Measurements from ENCODE around the gene KCNN1. TPM values are rescaled to one million over a fixed set of nuclear protein-coding genes. Genes with fewer than 3 reads are reported as not detected.

KCNN1 gene
- total RNA-seq (ENCODE audit: low replicate concordance) = not detected in 2 replicates

DNA sequence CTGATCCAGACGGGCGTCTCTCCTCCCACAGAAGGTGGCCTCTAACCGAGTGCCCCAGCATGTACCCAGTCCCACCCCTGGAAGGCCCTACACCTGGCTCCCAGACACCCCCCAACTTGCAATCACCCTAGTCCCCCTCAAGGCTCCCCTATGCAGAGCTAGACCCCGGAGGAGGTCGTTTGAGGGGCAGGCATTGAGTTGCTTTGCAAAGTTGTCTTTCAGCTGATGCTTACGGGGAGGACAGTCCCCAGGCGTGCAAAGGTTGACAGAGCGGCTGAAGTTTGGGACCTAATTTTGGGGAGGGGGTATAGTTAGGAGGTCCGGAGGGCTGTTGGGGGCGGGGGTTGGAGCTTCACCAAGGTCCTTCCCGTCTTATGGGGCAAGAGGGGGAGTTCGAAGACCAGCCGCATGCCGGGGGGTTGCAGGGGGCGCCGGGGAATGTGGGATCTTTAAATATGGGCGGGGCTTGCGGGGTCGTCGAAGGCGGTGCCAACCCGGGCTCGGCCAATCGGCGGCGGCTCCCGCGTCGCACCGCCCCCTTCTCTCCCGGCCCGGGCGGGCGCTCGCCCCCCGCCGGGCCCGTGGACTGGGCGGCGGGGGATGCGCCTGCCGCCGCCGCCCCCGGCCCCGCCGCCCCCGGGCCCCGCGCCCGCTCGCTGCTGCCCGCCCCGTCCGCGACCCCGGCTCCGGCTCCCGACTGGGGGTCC, at the start of gene KCNN1:
KCNN1 (plus strand) TSS at position 558 of the 707 bp plus-strand sequence. CDS start 6,782 bp downstream, outside the sequence.

DNA sequence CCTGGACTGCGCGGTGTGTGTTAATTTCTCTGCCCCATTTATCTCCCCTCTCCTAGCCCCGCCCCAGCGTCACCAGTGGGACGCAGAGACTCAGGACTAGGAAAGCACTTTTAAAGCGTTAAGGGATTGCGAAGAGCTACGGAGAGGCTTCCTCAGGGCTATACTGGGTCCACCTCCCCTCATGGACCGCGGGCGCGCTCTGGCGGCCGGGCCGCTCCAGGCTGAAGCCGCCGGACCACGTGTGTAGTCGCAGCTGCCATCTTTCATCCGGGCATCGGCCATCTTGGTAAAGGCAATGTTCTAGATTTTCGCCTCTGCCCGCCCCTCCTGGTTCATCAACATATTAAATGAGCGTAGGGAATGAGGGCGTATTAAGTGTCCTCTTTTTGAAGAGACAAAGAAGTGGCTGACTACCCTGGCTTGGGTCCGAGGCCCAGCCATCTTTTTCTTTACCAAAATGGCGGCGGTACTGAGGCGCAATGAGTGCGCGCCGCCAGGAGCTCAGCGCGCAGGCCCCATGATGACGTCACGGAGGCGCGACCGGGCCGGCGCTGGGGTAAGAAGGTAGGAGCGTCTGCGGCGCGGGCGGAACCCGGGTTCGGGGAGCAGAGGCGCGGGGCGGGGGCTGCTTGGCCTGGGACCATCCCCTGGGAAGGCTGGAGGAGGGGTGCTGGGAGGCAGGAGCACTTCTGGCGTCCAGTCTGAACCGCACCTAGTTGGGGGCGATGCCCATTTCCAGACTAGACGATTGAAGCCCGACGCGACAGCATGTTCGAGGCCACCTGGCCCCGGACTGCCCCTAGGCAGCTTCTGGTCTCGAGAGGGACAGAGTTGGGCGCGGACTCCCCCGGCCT, 34.2 kb upstream of the KCNN1 start, which contains the start of gene CCDC124:
CCDC124 (plus strand) TSS at position 531 of the 854 bp plus-strand sequence. CDS start 3,406 bp downstream, outside the sequence.

DNA sequence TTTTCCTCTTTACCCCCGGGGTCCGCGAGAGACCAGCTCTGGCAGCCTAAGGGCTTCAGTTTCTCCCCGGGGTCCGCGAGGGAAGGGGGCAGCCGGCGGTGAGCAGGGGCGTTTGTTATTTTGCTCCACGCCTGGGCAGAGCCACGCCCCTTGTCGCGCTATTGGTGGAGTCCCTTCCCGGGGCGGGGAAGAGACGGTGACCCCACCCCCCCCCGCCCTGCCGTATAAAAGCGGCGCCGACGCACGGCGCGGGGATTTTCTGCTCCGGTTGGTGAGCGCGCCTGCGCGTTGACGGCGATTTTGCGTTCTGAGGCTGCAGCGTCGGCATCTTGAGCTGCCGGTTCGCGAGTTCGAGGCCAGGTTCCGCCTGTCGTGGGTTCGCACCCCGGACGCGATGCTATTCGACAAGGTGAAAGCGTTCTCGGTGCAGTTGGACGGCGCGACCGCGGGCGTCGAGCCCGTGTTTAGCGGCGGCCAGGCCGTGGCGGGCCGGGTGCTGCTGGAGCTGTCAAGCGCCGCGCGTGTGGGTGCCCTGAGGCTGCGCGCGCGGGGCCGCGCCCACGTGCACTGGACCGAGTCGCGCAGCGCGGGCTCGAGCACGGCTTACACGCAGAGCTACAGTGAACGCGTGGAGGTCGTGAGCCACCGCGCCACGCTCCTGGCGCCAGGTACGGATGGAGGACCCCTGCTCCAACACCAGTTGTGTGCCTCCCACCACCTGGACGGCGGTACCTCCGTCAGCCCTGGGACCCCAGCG, 41.2 kb downstream of the KCNN1 start, which contains the start of gene ARRDC2:
ARRDC2 (plus strand) TSS at position 254 of the 757 bp plus-strand sequence; CDS start at position 395, 141 bp downstream.

Other genes starting within 250 kb of the KCNN1 start
- gene MAP1S, start 247.6 kb upstream of the KCNN1 start, total RNA-seq (ENCODE audit: low replicate concordance) = 17.3 and 17.5 TPM in 2 replicates
- gene FCHO1, start 215.6 kb upstream of the KCNN1 start, total RNA-seq (ENCODE audit: low replicate concordance) = 0.12 and 0.15 TPM in 2 replicates
- gene B3GNT3, start 172.0 kb upstream of the KCNN1 start, total RNA-seq (ENCODE audit: low replicate concordance) = not detected in 2 replicates
- not detected in 2 replicates for gene INSL3, start 145.6 kb upstream of the KCNN1 start, total RNA-seq (ENCODE audit: low replicate concordance)
- 1.3 and 1.9 TPM in 2 replicates for gene JAK3, start 119.1 kb upstream of the KCNN1 start, total RNA-seq (ENCODE audit: low replicate concordance)
- 662 and 1,392 TPM in 2 replicates for gene RPL18A, start 107.2 kb upstream of the KCNN1 start, total RNA-seq (ENCODE audit: low replicate concordance)
- not detected in 2 replicates for gene SLC5A5, start 95.2 kb upstream of the KCNN1 start, total RNA-seq (ENCODE audit: low replicate concordance)
- gene CCDC124, start 34.1 kb upstream of the KCNN1 start, total RNA-seq (ENCODE audit: low replicate concordance) = 42.5 and 59.5 TPM in 2 replicates
- 4.2 and 5.9 TPM in 2 replicates for gene ARRDC2, start 41.1 kb downstream of the KCNN1 start, total RNA-seq (ENCODE audit: low replicate concordance)
- 0.35 TPM in 1 of 2 replicates, not detected in the other for gene IL12RB1, start 119.8 kb downstream of the KCNN1 start, total RNA-seq (ENCODE audit: low replicate concordance)
- gene MAST3, start 130.7 kb downstream of the KCNN1 start, total RNA-seq (ENCODE audit: low replicate concordance) = 1.7 and 3.2 TPM in 2 replicates
- gene PIK3R2, start 186.1 kb downstream of the KCNN1 start, total RNA-seq (ENCODE audit: low replicate concordance) = 6.9 and 8.5 TPM in 2 replicates
- gene IFI30, start 206.7 kb downstream of the KCNN1 start, total RNA-seq (ENCODE audit: low replicate concordance) = 6.1 and 16.7 TPM in 2 replicates
- 3.3 and 11.6 TPM in 2 replicates for gene MPV17L2, start 226.1 kb downstream of the KCNN1 start, total RNA-seq (ENCODE audit: low replicate concordance)
- gene RAB3A, start 236.9 kb downstream of the KCNN1 start, total RNA-seq (ENCODE audit: low replicate concordance) = 1.4 and 3.4 TPM in 2 replicates

Measured in smooth muscle cell of the coronary artery (primary cell).